PC-9 (cell line): ENCODE results near the gene PLCL2. TPM values are rescaled to one million over a fixed set of nuclear protein-coding genes. Genes with fewer than 3 reads are reported as not detected.
A peak's percentile ranks its signal among the peaks of the same experiment; 100 is the strongest.

Experiments used
- Bru-seq: library from RNA; stranded (reverse); fragments of 400-500 nt; gene quantifications from one replicate; lab custom pipeline; 2021; lab: Mats Ljungman, UMichigan
- BruChase-seq, 2 experiments: library from RNA; stranded (reverse); fragments of 400-500 nt; gene quantifications; one replicate each; lab custom pipeline; 2021; lab: Mats Ljungman, UMichigan
- BruUV-seq: library from RNA; stranded (reverse); fragments of 400-500 nt; replicated peaks from 2 replicates; lab custom pipeline; 2021; lab: Mats Ljungman, UMichigan
- CTCF ChIA-PET: fragments of 300-600 bp; sonication (Branson Sonifier 250); formaldehyde crosslinking; loops from one replicate; lab custom pipeline; 2022; ENCODE audit warnings: antibody characterized with exemption; lab: Charles Lee
- POLR2A ChIA-PET: fragments of 300-600 bp; sonication (Branson Sonifier 250); formaldehyde crosslinking; loops from one replicate; lab custom pipeline; 2022; ENCODE audit warnings: antibody characterized with exemption; ENCODE audit not compliant: unreplicated experiment; lab: Charles Lee
- DNase-seq, 2 experiments: peaks; one replicate each; pipeline versions ENCODE4 v3.0.0 to v3.0.0-alpha.2; 2015 to 2022; ENCODE audit warnings: mixed read lengths in 1 of 2
- H2AFZ ChIP-seq: fragments of 200-600 bp; sonication (generic); 2 replicates; pipeline ENCODE4 v1.8.1; 2017; ENCODE audit warnings: antibody characterized with exemption
- H3F3A ChIP-seq: fragments of 200-600 bp; sonication (generic); 2 replicates; pipeline ENCODE4 v1.8.1; 2017; ENCODE audit warnings: antibody characterized with exemption, mild to moderate bottlenecking, low read depth; ENCODE audit not compliant: insufficient read depth
- H3K27ac ChIP-seq: fragments of 200-600 bp; sonication (generic); 2 replicates; pipeline ENCODE4 v1.6.1; 2016; ENCODE audit warnings: mixed run types
- H3K27me3 ChIP-seq: fragments of 200-600 bp; sonication (generic); 2 replicates; pipeline ENCODE4 v1.6.1; 2016; ENCODE audit warnings: low read depth, mixed run types; ENCODE audit not compliant: insufficient read depth
- H3K36me3 ChIP-seq: fragments of 200-600 bp; sonication (generic); 2 replicates; pipeline ENCODE4 v1.6.1; 2016; ENCODE audit warnings: low read depth, mixed run types
- H3K4me1 ChIP-seq: fragments of 200-600 bp; sonication (generic); replicated peaks from 2 replicates; pipeline ENCODE4 v1.6.1; 2016; ENCODE audit warnings: mixed run types; ENCODE audit not compliant: insufficient read depth
- H3K4me2 ChIP-seq: fragments of 200-600 bp; sonication (generic); 2 replicates; pipeline ENCODE4 v1.6.1; 2017; ENCODE audit warnings: mixed run types
- H3K4me3 ChIP-seq: fragments of 200-600 bp; sonication (generic); 2 replicates; pipeline ENCODE4 v1.6.1; 2016; ENCODE audit warnings: mixed run types
- H3K79me2 ChIP-seq: fragments of 200-600 bp; sonication (generic); 2 replicates; pipeline ENCODE4 v1.6.1; 2017; ENCODE audit warnings: low read depth, mixed run types
- H3K9me2 ChIP-seq: fragments of 200-600 bp; sonication (generic); 2 replicates; pipeline ENCODE4 v1.8.1; 2017; ENCODE audit warnings: mild to moderate bottlenecking; ENCODE audit not compliant: insufficient read depth
- H3K9me3 ChIP-seq: fragments of 200-600 bp; sonication (generic); 2 replicates; pipeline ENCODE4 v1.8.1; 2016; ENCODE audit warnings: low read depth; ENCODE audit not compliant: insufficient read depth
- H4K20me1 ChIP-seq: fragments of 200-600 bp; sonication (generic); 2 replicates; pipeline ENCODE4 v1.8.1; 2017; ENCODE audit not compliant: insufficient read depth
- CTCF ChIP-seq: fragments of 200-600 bp; sonication (generic); conservative IDR thresholded peaks from 2 replicates; pipeline ENCODE4 v1.6.1; 2017; ENCODE audit warnings: mixed run types, antibody characterized with exemption, mild to moderate bottlenecking, moderate library complexity
- EZH2 ChIP-seq: fragments of 200-600 bp; sonication (generic); IDR thresholded peaks from 2 replicates; pipeline ENCODE4 v1.8.0; 2017; ENCODE audit warnings: antibody characterized with exemption, low read depth
- intact Hi-C: fragments of 100-400 bp; cut with micrococcal nuclease; formaldehyde crosslinking; loops from one replicate; pipeline ENCODE4 v1.10.0; 2022; ENCODE audit not compliant: unreplicated experiment
- long read RNA-seq: library from polyadenylated mRNA; stranded (forward); transcript quantifications from one replicate; pipeline ENCODE4 v2.0.0, GENCODE V29; 2022
- total RNA-seq: library from RNA; stranded (reverse); gene quantifications from 2 replicates; pipeline ENCODE4 v1.2.3, GENCODE V29; 2021

The PLCL2 gene
- 4.4 and 4.6 TPM in 2 replicates for total RNA-seq
- percentile 61 among the genes with signal in this experiment for Bru-seq, nascent RNA
- percentile 45 among the genes with signal in this experiment for BruChase-seq, experiment 1, labeled RNA remaining after a 2-hour chase
- percentile 33 among the genes with signal in this experiment for BruChase-seq, experiment 2, labeled RNA remaining after a 6-hour chase
- long read RNA-seq, full-length matches to known transcripts, result 7 of 26 reads
- long read RNA-seq, partial matches to known transcripts, result 0 of 26 reads
- long read RNA-seq, other reads (novel, unspliced or antisense), result 19 of 26 reads

- no peak for TF ChIP-seq CTCF
- TF ChIP-seq EZH2, result no peak
- Histone ChIP-seq H3F3A (peaks cover 5% of the 10 kb centered on the region; the same call in 1 of the 2 replicates), H3K27me3 (no peaks in the 10 kb centered on the region), H4K20me1 (no peaks in the 10 kb centered on the region), H3K9me2 (no peaks in the 10 kb centered on the region; the same call in 1 of the 2 replicates), H3K4me3 (peak within 1 kb of the TSS; percentile 98), H2AFZ (peak within 1 kb of the TSS; percentile 100), H3K9me3 (no peaks in the 10 kb centered on the region; the same call in 1 of the 2 replicates), H3K4me2 (peak within 1 kb of the TSS; percentile 92), H3K79me2 (peaks cover 42% of the 10 kb centered on the region), H3K27ac (peak within 1 kb of the TSS; percentile 30), H3K4me1 (peaks cover 27% of the 10 kb centered on the region), H3K36me3 (no peaks in the 10 kb centered on the region)
- POLR2A ChIA-PET, result interaction anchor here (0.7 kb wide), 1 partner anchor 225 kb away, joined by 7 read pairs; no protein-coding TSS in a partner anchor
- BruUV-seq, result no TSS peak
- intact Hi-C loops, result loop anchor here (2.0 kb wide), 2 partner anchors 154 to 278 kb away; no protein-coding TSS in a partner anchor
- CTCF ChIA-PET, result no interaction called here
- DNase-seq, result peak; percentile 42 to 47
Measured at GRCh38 chr3:16884748-16885592, at the start of gene PLCL2. TSS of gene PLCL2 (plus strand) at chr3:16884955. CDS start at chr3:16885040, 85 bp downstream.

- Histone ChIP-seq H3K79me2 (no peaks in the 10 kb centered on the region), H2AFZ (no peak overlapping the region), H3K4me3 (no peak overlapping the region), H3K4me2 (no peak overlapping the region), H3K9me2 (no peaks in the 10 kb centered on the region), H3K4me1 (no peaks in the 10 kb centered on the region), H3F3A (no peaks in the 10 kb centered on the region), H4K20me1 (no peaks in the 10 kb centered on the region), H3K36me3 (no peaks in the 10 kb centered on the region), H3K27me3 (no peaks in the 10 kb centered on the region), H3K9me3 (no peaks in the 10 kb centered on the region), H3K27ac (no peak overlapping the region)
- POLR2A ChIA-PET, result no interaction called here
- intact Hi-C loops, result no loop called here
- no peak for DNase-seq
- TF ChIP-seq CTCF, result no peak
- TF ChIP-seq EZH2, result no peak
- no TSS peak for BruUV-seq
- CTCF ChIA-PET, result no interaction called here
Measured at GRCh38 chr3:16836505-16837237, 48.1 kb upstream of the PLCL2 start.

- no peak overlapping the region for H3K27ac ChIP-seq
- H2AFZ ChIP-seq, result no peak overlapping the region
- H3K4me1 ChIP-seq, result no peaks in the 10 kb centered on the region
- intact Hi-C loops, result no loop called here
- POLR2A ChIA-PET, result no interaction called here
- no peak overlapping the region for H3K4me2 ChIP-seq
- no peaks in the 10 kb centered on the region for H3K79me2 ChIP-seq
- no peak overlapping the region for H3K4me3 ChIP-seq
- H4K20me1 ChIP-seq, result no peaks in the 10 kb centered on the region
- no peaks in the 10 kb centered on the region for H3K36me3 ChIP-seq
- no peaks in the 10 kb centered on the region for H3F3A ChIP-seq
- no TSS peak for BruUV-seq
- CTCF ChIA-PET, result interaction anchor here (0.6 kb wide), 1 partner anchor 261 kb away, joined by 4 read pairs; no protein-coding TSS in a partner anchor
- no peaks in the 10 kb centered on the region for H3K9me2 ChIP-seq
- H3K27me3 ChIP-seq, result no peaks in the 10 kb centered on the region
- no peak for TF ChIP-seq CTCF
- no peak for TF ChIP-seq EZH2
- H3K9me3 ChIP-seq, result no peaks in the 10 kb centered on the region
- no peak for DNase-seq
Measured at GRCh38 chr3:16837602-16838001, 47.2 kb upstream of the PLCL2 start.
